GM12874 (cell line): Measurements from ENCODE around the gene TGFBRAP1.

Experiments
- CTCF ChIP-seq: IDR thresholded peaks from 2 replicates; pipeline ENCODE4 v1.5.1; 2011; ENCODE audit warnings: low read depth, mild to moderate bottlenecking, control low read depth, low read length, moderate library complexity; ENCODE audit not compliant: insufficient read depth

The TGFBRAP1 gene, protein sequence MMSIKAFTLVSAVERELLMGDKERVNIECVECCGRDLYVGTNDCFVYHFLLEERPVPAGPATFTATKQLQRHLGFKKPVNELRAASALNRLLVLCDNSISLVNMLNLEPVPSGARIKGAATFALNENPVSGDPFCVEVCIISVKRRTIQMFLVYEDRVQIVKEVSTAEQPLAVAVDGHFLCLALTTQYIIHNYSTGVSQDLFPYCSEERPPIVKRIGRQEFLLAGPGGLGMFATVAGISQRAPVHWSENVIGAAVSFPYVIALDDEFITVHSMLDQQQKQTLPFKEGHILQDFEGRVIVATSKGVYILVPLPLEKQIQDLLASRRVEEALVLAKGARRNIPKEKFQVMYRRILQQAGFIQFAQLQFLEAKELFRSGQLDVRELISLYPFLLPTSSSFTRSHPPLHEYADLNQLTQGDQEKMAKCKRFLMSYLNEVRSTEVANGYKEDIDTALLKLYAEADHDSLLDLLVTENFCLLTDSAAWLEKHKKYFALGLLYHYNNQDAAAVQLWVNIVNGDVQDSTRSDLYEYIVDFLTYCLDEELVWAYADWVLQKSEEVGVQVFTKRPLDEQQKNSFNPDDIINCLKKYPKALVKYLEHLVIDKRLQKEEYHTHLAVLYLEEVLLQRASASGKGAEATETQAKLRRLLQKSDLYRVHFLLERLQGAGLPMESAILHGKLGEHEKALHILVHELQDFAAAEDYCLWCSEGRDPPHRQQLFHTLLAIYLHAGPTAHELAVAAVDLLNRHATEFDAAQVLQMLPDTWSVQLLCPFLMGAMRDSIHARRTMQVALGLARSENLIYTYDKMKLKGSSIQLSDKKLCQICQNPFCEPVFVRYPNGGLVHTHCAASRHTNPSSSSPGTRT

DNA sequence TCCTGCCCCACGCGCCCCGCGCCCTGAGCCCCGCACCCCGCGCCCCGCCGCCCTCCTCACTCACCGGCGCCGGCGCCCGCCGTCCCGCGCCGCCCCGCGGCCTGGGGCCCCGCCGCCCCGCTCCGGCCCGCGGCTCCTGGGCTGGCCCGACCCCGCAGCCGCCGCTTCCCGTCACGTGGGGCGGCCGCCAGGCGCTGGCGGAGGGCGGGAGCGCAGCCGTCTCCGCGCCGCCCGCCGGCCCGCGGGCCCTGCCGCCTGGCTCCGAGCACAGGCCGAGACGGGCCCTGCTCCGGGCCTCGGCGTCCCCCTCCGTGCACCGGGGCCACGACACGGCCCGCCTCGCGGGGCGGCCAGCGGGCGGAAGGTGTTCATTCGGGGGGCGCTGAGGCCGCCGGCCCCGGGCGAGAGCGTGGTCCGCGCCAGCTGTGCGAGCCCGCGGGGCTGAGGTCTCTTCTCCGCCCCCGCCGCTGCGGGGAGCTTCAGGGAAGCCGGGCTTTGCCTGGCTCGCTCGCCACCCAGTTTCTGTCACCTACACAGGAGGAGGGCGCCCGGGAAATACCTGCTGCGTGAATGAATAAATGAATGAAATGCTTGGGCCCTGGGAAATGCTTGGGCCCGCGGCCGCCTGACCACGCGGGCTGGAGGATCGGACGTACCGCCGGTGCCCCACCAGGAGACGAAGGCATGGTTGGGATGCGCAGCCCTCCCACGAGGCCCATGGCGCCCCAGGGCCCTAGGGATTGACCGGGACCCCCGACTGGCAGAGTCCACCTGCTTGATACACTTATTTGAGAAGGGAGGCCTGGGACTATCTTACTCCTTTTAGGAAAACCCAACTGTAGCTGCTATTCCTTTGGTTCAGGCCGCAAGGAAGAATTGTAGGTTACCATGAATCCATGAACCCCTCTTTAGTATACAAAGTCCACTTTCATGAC is at the start of gene TGFBRAP1:
TSS of gene TGFBRAP1 (minus strand) at position 175 of the 935 bp plus-strand sequence. CDS start 21,434 bp downstream, outside the sequence.
- TF ChIP-seq CTCF, result no peak

DNA sequence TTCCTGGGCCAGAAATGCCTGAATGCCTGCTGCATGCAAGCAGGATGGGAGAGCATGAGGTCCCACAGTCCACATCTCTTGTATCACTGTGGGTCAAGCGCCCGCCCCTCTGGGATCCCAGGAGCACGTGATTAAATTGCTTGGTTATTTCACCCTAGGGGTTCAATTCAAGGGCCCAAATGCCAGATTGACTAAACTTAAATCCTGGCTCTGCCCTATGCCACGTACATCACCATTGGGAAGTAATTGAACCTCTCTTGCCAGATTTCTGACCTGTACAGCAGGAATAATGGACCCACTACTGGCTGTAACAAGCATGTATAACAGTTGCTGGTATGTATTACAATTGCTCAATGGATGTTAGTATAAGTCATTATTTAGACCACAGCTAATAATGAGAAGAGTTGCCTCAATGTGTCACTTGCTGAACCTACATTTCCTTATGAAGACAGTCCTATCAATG is 49.4 kb upstream of the TGFBRAP1 start:
- TF ChIP-seq CTCF, result no peak

DNA sequence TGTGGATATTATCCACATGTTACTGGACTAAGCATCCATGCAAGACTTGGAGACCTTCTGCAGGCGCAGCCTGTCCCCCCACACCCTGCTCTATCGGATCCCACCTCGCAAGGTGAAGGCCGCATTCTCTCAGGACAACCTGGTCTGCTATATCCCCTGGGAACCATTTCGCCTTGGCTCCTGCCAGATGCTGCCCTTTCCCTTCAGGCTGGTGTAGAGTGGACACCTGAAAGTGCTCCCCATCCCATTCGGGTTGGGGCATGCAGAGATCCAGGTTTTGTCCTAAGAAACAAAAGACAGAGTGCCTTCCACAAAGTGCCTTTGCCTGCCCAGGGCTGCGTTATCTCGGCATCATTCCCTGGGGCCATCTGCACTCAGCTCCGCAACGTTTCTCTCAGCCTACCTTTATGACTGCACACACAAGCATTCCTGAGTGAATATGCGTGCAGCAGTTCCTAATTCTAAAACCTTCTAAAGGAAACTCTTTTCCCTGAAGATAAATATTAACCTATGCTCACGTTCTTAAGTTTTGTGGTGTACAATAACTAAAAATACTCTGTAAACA is 48.8 kb upstream of the TGFBRAP1 start:
- no peak for TF ChIP-seq CTCF

- TF ChIP-seq CTCF, result no peak
These were observed 48.3 kb upstream of the TGFBRAP1 start for GRCh38 chr2:105377871-105378270.

DNA sequence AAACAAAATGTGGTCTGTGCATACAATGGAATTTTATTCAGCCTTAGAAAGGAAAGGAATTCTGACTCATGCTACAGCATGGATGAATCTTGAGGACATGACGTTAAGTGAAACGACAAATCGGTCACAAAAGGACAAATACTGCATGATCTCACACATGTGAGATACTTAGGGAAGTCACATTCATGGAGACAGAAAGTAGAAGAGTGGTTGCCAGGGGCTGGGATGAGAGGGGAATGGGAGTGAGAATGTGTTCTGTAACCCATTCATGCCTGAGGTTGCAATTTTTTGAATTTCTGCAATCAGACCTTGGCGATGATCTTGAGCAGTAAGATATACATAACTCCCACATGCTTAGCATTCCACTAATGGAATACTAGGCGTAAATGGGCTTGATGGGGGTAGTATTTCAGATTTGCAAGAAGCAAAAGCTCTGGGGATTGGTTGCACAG is 47.3 kb upstream of the TGFBRAP1 start:
- TF ChIP-seq CTCF, result no peak

GRCh38 chr2:105376010-105376409 is 46.5 kb upstream of the TGFBRAP1 start:
- no peak for TF ChIP-seq CTCF
